HL-60 (cell line): ENCODE measurements around the gene DPYSL5.

Experiments used
- DNase-seq, 2 experiments: peaks; one replicate each; pipeline ENCODE4 v3.0.0-alpha.2; 2010 to 2020; ENCODE audit warnings: low read depth in 1 of 2, low spot score in 1 of 2
- H3K27ac ChIP-seq: fragments of 250-450 bp; sonication (Bioruptor Pico); replicated peaks from 2 replicates; pipeline ENCODE4 v1.5.1; 2020; ENCODE audit warnings: mild to moderate bottlenecking, moderate library complexity
- H3K27me3 ChIP-seq: fragments of 250-450 bp; sonication (Bioruptor Pico); 2 replicates; pipeline ENCODE4 v1.5.1; 2021; ENCODE audit warnings: mild to moderate bottlenecking, moderate library complexity; ENCODE audit not compliant: insufficient read depth, poor library complexity, severe bottlenecking
- H3K4me3 ChIP-seq: replicated peaks from 2 replicates; pipeline ENCODE4 v1.5.1; 2011; ENCODE audit warnings: mild to moderate bottlenecking, control low read depth, low read length; ENCODE audit not compliant: insufficient read depth
- GABPA ChIP-seq: IDR thresholded peaks from 2 replicates; pipeline ENCODE4 v1.6.1; 2012; ENCODE audit warnings: low read depth
- POLR2AphosphoS5 ChIP-seq: IDR thresholded peaks from 2 replicates; pipeline ENCODE4 v1.6.1; 2012; ENCODE audit warnings: low read depth
- SPI1 ChIP-seq: IDR thresholded peaks from 2 replicates; pipeline ENCODE4 v1.6.1; 2012; ENCODE audit warnings: low read depth, mild to moderate bottlenecking, borderline replicate concordance
- TF ChIP-seq, protein P1 (sequence below): IDR thresholded peaks from 2 replicates; pipeline ENCODE4 v1.6.1; 2012; ENCODE audit warnings: low read depth; ENCODE audit not compliant: insufficient replicate concordance
- TF ChIP-seq, protein P2 (sequence below): IDR thresholded peaks from one replicate; pipeline ENCODE4 v1.5.1; 2011; ENCODE audit warnings: low read length, control low read depth, inconsistent platforms; ENCODE audit not compliant: insufficient read depth

DPYSL5 gene

DNA sequence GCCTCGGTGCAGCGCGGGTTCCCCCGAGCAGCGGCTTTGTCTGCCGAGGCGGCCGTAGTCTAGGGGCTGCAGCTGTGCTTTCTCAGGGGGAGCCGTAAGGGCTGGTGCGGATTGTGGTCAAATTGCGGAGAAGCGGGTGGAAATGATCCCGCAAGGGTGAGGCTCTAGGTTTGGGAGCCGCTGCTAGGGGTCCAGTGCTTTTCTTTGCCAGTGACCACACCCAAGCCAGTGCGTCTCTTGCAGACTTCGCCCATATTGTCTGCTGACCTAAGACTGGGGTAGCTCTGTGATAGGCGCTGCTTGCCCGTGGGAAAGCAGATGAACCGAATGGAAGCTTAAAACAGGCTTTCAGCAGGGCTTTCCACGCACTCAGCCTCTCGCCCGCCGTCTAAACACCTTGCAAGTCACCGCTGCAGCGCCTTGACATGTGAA is 2.1 kb downstream of the DPYSL5 start:
- Histone ChIP-seq H3K4me3 (no peak overlapping the region), H3K27ac (no peak overlapping the region), H3K27me3 (peaks cover 66% of the 10 kb centered on the region)
- no peak for TF ChIP-seq SPI1
- no peak for DNase-seq

DNA sequence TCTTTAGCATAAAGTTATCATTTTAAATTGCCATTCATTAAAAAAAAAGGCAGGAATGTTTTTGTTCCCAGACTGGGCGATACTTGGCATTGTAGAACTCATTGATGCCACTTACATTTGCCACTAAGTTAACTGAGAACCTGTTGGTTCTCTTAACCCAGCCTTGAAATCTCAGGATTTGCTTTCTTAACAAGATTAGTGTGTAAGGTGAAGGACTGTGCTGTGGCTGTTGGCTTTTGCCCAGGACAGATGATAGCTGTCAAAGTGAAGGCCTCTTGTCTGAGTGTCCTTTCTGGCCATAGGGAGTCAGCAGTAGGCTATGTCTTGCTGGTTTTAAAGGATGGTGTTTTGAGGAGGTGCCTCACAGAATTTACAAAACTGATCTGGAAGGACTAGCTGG is 2.6 kb downstream of the DPYSL5 start:
- TF ChIP-seq, protein P1, sequence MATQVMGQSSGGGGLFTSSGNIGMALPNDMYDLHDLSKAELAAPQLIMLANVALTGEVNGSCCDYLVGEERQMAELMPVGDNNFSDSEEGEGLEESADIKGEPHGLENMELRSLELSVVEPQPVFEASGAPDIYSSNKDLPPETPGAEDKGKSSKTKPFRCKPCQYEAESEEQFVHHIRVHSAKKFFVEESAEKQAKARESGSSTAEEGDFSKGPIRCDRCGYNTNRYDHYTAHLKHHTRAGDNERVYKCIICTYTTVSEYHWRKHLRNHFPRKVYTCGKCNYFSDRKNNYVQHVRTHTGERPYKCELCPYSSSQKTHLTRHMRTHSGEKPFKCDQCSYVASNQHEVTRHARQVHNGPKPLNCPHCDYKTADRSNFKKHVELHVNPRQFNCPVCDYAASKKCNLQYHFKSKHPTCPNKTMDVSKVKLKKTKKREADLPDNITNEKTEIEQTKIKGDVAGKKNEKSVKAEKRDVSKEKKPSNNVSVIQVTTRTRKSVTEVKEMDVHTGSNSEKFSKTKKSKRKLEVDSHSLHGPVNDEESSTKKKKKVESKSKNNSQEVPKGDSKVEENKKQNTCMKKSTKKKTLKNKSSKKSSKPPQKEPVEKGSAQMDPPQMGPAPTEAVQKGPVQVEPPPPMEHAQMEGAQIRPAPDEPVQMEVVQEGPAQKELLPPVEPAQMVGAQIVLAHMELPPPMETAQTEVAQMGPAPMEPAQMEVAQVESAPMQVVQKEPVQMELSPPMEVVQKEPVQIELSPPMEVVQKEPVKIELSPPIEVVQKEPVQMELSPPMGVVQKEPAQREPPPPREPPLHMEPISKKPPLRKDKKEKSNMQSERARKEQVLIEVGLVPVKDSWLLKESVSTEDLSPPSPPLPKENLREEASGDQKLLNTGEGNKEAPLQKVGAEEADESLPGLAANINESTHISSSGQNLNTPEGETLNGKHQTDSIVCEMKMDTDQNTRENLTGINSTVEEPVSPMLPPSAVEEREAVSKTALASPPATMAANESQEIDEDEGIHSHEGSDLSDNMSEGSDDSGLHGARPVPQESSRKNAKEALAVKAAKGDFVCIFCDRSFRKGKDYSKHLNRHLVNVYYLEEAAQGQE = no peak
- TF ChIP-seq POLR2AphosphoS5 (no peak), SPI1 (no peak), GABPA (no peak)
- TF ChIP-seq, protein P2, sequence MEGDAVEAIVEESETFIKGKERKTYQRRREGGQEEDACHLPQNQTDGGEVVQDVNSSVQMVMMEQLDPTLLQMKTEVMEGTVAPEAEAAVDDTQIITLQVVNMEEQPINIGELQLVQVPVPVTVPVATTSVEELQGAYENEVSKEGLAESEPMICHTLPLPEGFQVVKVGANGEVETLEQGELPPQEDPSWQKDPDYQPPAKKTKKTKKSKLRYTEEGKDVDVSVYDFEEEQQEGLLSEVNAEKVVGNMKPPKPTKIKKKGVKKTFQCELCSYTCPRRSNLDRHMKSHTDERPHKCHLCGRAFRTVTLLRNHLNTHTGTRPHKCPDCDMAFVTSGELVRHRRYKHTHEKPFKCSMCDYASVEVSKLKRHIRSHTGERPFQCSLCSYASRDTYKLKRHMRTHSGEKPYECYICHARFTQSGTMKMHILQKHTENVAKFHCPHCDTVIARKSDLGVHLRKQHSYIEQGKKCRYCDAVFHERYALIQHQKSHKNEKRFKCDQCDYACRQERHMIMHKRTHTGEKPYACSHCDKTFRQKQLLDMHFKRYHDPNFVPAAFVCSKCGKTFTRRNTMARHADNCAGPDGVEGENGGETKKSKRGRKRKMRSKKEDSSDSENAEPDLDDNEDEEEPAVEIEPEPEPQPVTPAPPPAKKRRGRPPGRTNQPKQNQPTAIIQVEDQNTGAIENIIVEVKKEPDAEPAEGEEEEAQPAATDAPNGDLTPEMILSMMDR = no peak
- Histone ChIP-seq H3K4me3 (no peak overlapping the region), H3K27ac (no peak overlapping the region), H3K27me3 (peaks cover 66% of the 10 kb centered on the region)
- no peak for DNase-seq

DNA sequence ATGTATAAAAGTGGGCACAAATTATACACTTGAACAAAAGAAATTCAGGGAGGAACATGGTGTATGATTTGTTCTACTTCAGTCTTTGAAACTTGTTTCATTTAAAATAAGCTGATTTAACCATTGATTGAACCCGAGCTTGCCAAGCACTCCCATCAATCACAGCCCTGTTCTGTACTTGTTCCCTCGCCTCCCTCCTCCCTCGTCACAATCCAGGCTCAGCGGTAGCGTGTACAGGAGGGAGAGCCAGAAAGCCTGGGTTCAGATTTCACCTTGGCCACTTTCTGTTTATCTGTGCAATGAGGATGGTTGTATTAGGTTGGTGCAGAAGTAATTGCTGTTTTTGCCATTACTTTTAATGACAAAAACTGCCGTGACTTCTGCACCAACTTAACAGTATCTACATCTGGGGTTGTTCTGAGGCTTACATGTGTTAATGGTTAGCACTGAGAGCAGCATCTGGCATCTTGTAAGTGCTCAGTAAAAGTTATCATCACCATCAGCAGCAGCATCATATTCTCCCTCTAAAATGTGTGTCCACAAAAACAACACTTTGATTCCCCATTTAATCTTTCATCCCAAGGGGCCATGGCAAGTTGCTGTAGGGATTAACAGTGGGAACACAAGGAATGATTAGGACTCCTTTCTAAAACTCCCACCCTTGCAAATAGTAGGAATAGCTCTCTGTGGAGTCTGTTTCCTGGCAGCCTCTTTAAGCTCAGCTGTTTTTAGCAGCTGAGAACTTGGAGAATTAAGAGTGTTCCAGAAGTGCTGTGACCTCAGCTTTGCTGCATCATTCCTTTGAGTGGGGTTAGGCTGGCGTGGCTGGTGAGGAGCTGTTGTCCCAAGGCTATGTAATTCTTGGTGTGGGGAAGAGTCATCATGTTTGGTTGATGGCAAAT is 4.7 kb downstream of the DPYSL5 start:
- Histone ChIP-seq H3K27me3 (peaks cover 53% of the 10 kb centered on the region), H3K27ac (no peak overlapping the region), H3K4me3 (no peak overlapping the region)
- no peak for DNase-seq
- TF ChIP-seq, protein P1 = no peak
- TF ChIP-seq POLR2AphosphoS5 (no peak), SPI1 (no peak), GABPA (no peak)
- TF ChIP-seq, protein P2 = no peak

DNA sequence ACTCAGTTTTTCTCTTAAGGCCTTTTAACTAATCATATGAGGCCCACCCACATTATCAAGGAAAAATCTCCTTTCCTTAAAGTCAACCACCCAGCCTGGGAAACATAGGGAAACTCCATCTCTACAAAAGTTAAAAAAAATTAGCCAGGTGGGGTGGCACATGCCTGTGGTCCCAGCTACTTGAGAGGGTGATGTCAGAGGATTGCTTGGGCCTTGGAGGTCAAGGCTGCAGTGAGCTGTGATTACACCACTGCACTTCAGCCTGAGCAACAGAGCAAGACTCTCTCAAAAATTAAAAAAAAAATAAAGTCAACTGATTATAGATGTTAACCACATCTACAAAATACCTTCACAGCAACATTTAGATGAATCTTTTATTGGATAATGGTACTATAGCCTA is 5.8 kb downstream of the DPYSL5 start:
- H3K4me3 ChIP-seq = no peak overlapping the region
- no peak for TF ChIP-seq GABPA
- TF ChIP-seq, protein P1 = no peak
- TF ChIP-seq, protein P2 = no peak
- H3K27ac ChIP-seq = no peak overlapping the region
- DNase-seq = no peak
- H3K27me3 ChIP-seq = peaks cover 45% of the 10 kb centered on the region
